ENCODE results near the gene GHITM.

- TF ChIP-seq POLR2A (IDR thresholded peaks at IDR 0.05; ENCODE audit: low read length), result no peak
- TF ChIP-seq GATA1 (IDR thresholded peaks at IDR 0.05; ENCODE audit: low read depth, low read length), result no peak
These were observed 39.9 kb downstream of the GHITM start for GRCh38 chr10:84179059-84179710.

Measured in erythroblast (primary cell).